OCI-LY1 (cell line): ENCODE data around the gene MEIKIN.

Experiments
- H2AFZ ChIP-seq: fragments of 200-600 bp; sonication (generic), shearing (Covaris generic); 2 replicates; pipeline ENCODE4 v1.6.0; 2014; ENCODE audit warnings: antibody characterized with exemption, mild to moderate bottlenecking, low read length
- H3F3A ChIP-seq: fragments of 200-600 bp; sonication (generic), shearing (Covaris generic); 2 replicates; pipeline ENCODE4 v1.6.0; 2014; ENCODE audit warnings: mild to moderate bottlenecking, antibody characterized with exemption, low read length, moderate library complexity; ENCODE audit not compliant: insufficient read depth
- H3K27ac ChIP-seq: fragments of 200-600 bp; sonication (generic); 2 replicates; pipeline ENCODE4 v1.5.1; 2014; ENCODE audit warnings: low read length, mixed run types, mild to moderate bottlenecking, low read depth; ENCODE audit not compliant: poor library complexity, severe bottlenecking
- H3K27me3 ChIP-seq: fragments of 200-600 bp; sonication (generic); 2 replicates; pipeline ENCODE4 v1.6.0; 2014; ENCODE audit warnings: antibody characterized with exemption, mild to moderate bottlenecking, low read length, moderate library complexity; ENCODE audit not compliant: insufficient read depth
- H3K36me3 ChIP-seq: fragments of 200-600 bp; sonication (generic); 2 replicates; pipeline ENCODE4 v1.6.1; 2014; ENCODE audit warnings: mild to moderate bottlenecking, antibody characterized with exemption, low read length, moderate library complexity, mixed read lengths; ENCODE audit not compliant: insufficient read depth
- H3K4me1 ChIP-seq: fragments of 200-600 bp; sonication (generic); 2 replicates; pipeline ENCODE4 v1.5.1; 2014; ENCODE audit warnings: mild to moderate bottlenecking, low read length, moderate library complexity; ENCODE audit not compliant: insufficient read depth, severe bottlenecking
- H3K4me2 ChIP-seq: fragments of 200-600 bp; sonication (generic), shearing (Covaris generic); 2 replicates; pipeline ENCODE4 v1.6.1; 2014; ENCODE audit warnings: low read length
- H3K4me3 ChIP-seq: fragments of 200-600 bp; sonication (generic); 2 replicates; pipeline ENCODE4 v1.5.1; 2014; ENCODE audit warnings: low read length, low read depth, mild to moderate bottlenecking, mixed read lengths; ENCODE audit not compliant: poor library complexity, severe bottlenecking
- H3K79me2 ChIP-seq: fragments of 200-600 bp; shearing (Covaris generic); 2 replicates; pipeline ENCODE4 v1.6.1; 2016; ENCODE audit warnings: mixed run types, low read length, mixed read lengths; ENCODE audit not compliant: insufficient read depth
- H3K9ac ChIP-seq: fragments of 200-600 bp; sonication (generic), shearing (Covaris generic); 2 replicates; pipeline ENCODE4 v1.6.1; 2014; ENCODE audit warnings: mild to moderate bottlenecking, low read length, mixed read lengths
- H3K9me2 ChIP-seq: fragments of 200-600 bp; sonication (generic), shearing (Covaris generic); 2 replicates; pipeline ENCODE4 v1.6.1; 2014; ENCODE audit warnings: low read depth, mild to moderate bottlenecking, low read length, mixed read lengths
- H3K9me3 ChIP-seq: fragments of 200-600 bp; shearing (Covaris generic); 2 replicates; pipeline ENCODE4 v1.6.1; 2014; ENCODE audit warnings: low read length, mixed read lengths
- H4K20me1 ChIP-seq: fragments of 200-600 bp; sonication (generic), shearing (Covaris generic); 2 replicates; pipeline ENCODE4 v1.6.0; 2016; ENCODE audit warnings: mild to moderate bottlenecking, low read length; ENCODE audit not compliant: insufficient read depth
- CTCF ChIP-seq: fragments of 200-600 bp; sonication (generic), shearing (Covaris generic); IDR thresholded peaks from 2 replicates; pipeline ENCODE4 v1.5.1; 2017; ENCODE audit warnings: mild to moderate bottlenecking, antibody characterized with exemption, low read length, moderate library complexity, mixed read lengths
- EZH2 ChIP-seq: fragments of 200-600 bp; sonication (generic), shearing (Covaris generic); IDR thresholded peaks from 2 replicates; pipeline ENCODE4 v1.8.0; 2017; ENCODE audit warnings: borderline replicate concordance, mixed run types, mild to moderate bottlenecking, antibody characterized with exemption, low read length, moderate library complexity, mixed read lengths

MEIKIN gene

GRCh38 chr5:131786900-131787692 is 158.4 kb downstream of the MEIKIN start:
- Histone ChIP-seq H2AFZ (no peak overlapping the region), H4K20me1 (no peaks in the 10 kb centered on the region), H3K4me3 (no peak overlapping the region), H3K4me1 (peaks cover 6% of the 10 kb centered on the region), H3K9ac (no peak overlapping the region), H3K4me2 (no peak overlapping the region), H3F3A (no peaks in the 10 kb centered on the region), H3K9me2 (no peaks in the 10 kb centered on the region), H3K79me2 (peaks cover 93% of the 10 kb centered on the region), H3K27ac (no peak overlapping the region), H3K9me3 (no peaks in the 10 kb centered on the region), H3K27me3 (no peaks in the 10 kb centered on the region), H3K36me3 (peaks cover 9% of the 10 kb centered on the region)
- no peak for TF ChIP-seq CTCF
- no peak for TF ChIP-seq EZH2

- H3K79me2 ChIP-seq: peaks cover 93% of the 10 kb centered on the region
- TF ChIP-seq EZH2 (no peak), CTCF (no peak)
Measured at GRCh38 chr5:131786036-131786435, 159.4 kb downstream of the MEIKIN start.

GRCh38 chr5:131783874-131784273 is 161.6 kb downstream of the MEIKIN start:
- no peaks in the 10 kb centered on the region for H3K27me3 ChIP-seq
- peaks cover 79% of the 10 kb centered on the region for H3K79me2 ChIP-seq
- TF ChIP-seq CTCF (no peak), EZH2 (no peak)
- no peak overlapping the region for H3K4me3 ChIP-seq
- peaks cover 13% of the 10 kb centered on the region for H3K36me3 ChIP-seq
- H3K4me1 ChIP-seq: no peaks in the 10 kb centered on the region
- no peaks in the 10 kb centered on the region for H3K9me2 ChIP-seq
- no peaks in the 10 kb centered on the region for H3F3A ChIP-seq
- H4K20me1 ChIP-seq: no peaks in the 10 kb centered on the region
- H3K4me2 ChIP-seq: no peak overlapping the region
- H3K27ac ChIP-seq: no peak overlapping the region
- H2AFZ ChIP-seq: no peak overlapping the region
- no peaks in the 10 kb centered on the region; the same call in 1 of the 2 replicates for H3K9me3 ChIP-seq
- H3K9ac ChIP-seq: no peak overlapping the region

More at GRCh38 chr5:131786036-131786435, 159.4 kb downstream of the MEIKIN start:
- H3K9ac ChIP-seq: no peak overlapping the region
- H3K4me2 ChIP-seq: no peak overlapping the region
- H3K4me3 ChIP-seq: no peak overlapping the region
- H3K4me1 ChIP-seq: peaks cover 5% of the 10 kb centered on the region
- H4K20me1 ChIP-seq: no peaks in the 10 kb centered on the region
- no peak overlapping the region for H2AFZ ChIP-seq
- H3K27me3 ChIP-seq: no peaks in the 10 kb centered on the region
- H3K9me2 ChIP-seq: no peaks in the 10 kb centered on the region
- H3K27ac ChIP-seq: no peak overlapping the region
- H3F3A ChIP-seq: no peaks in the 10 kb centered on the region
- H3K36me3 ChIP-seq: peaks cover 13% of the 10 kb centered on the region
- H3K9me3 ChIP-seq: no peaks in the 10 kb centered on the region; the same call in 1 of the 2 replicates
